HepG2 (cell line): ENCODE data around the gene C19orf85. TPM values are rescaled to one million over a fixed set of nuclear protein-coding genes. Genes with fewer than 3 reads are reported as not detected.
A peak's percentile ranks its signal among the peaks of the same experiment; 100 is the strongest.

Source experiments
- ARNTL ChIP-seq: sonication (generic); formaldehyde crosslinking; IDR thresholded peaks from 2 replicates; pipeline ENCODE4 v1.4.0; 2020; ENCODE audit warnings: mild to moderate bottlenecking, missing genetic modification reagents
- JUN ChIP-seq: sonication (generic); formaldehyde crosslinking; IDR thresholded peaks from 2 replicates; pipeline ENCODE4 v1.4.0; 2020; ENCODE audit warnings: mild to moderate bottlenecking, missing genetic modification reagents
- KAT7 ChIP-seq: IDR thresholded peaks from 2 replicates; pipeline ENCODE4 v1.6.1; 2018; ENCODE audit warnings: borderline replicate concordance, missing compliant biosample characterization
- NFKB2 ChIP-seq: sonication (generic); formaldehyde crosslinking; IDR thresholded peaks from 2 replicates; pipeline ENCODE4 v1.4.0; 2020; ENCODE audit warnings: missing genetic modification reagents, borderline replicate concordance
- NFYB ChIP-seq: sonication (generic); formaldehyde crosslinking; IDR thresholded peaks from 2 replicates; pipeline ENCODE4 v1.4.0; 2020; ENCODE audit warnings: missing genetic modification reagents
- NR2F6 ChIP-seq, 2 experiments: IDR thresholded peaks; 2 replicates each; pipeline ENCODE4 v1.6.1; 2016; ENCODE audit warnings: antibody characterized with exemption in 1 of 2, mild to moderate bottlenecking in 1 of 2
- POLR2A ChIP-seq, 2 experiments: IDR thresholded peaks; 2 replicates each; pipeline ENCODE4 v1.6.1; 2011; ENCODE audit warnings: low read depth in 2 of 2, low read length in 2 of 2, mild to moderate bottlenecking in 1 of 2, moderate library complexity in 1 of 2; ENCODE audit not compliant: insufficient read depth in 1 of 2
- REXO4 ChIP-seq: sonication (generic); formaldehyde crosslinking; IDR thresholded peaks from 2 replicates; pipeline ENCODE4 v1.8.0; 2022; ENCODE audit warnings: missing genetic modification reagents, mild to moderate bottlenecking, borderline replicate concordance
- SP5 ChIP-seq: IDR thresholded peaks from 2 replicates; pipeline ENCODE4 v1.6.1; 2016; ENCODE audit warnings: low read depth, borderline replicate concordance
- TOE1 ChIP-seq: sonication (generic); formaldehyde crosslinking; IDR thresholded peaks from 2 replicates; pipeline ENCODE4 v1.4.0; 2020; ENCODE audit warnings: mild to moderate bottlenecking, missing genetic modification reagents
- ZNF510 ChIP-seq: sonication (generic); formaldehyde crosslinking; IDR thresholded peaks from 2 replicates; pipeline ENCODE4 v1.4.0; 2020; ENCODE audit warnings: low read depth, mild to moderate bottlenecking, missing genetic modification reagents
- ZNF614 ChIP-seq: IDR thresholded peaks from 2 replicates; pipeline ENCODE4 v1.6.1; 2018; ENCODE audit warnings: missing biosample characterization, missing genetic modification reagents, inconsistent platforms, borderline replicate concordance
- polyA plus RNA-seq, 8 experiments: library from polyadenylated mRNA; depleted of rRNA in 3 of 8; stranded (reverse) in 7 of 8; unstranded in 1 of 8; fragments of >200 nt; fragmentation: Illumina TruSeq in 4 of 8; extraction: Trizol in 4 of 8; gene quantifications; 2 replicates each; pipeline versions ENCODE4 v1.2.1 to v1.2.3, GENCODE V29; 2011 to 2016; ENCODE audit warnings: low read depth in 4 of 8, missing spikeins in 1 of 8, mixed read lengths in 1 of 8; ENCODE audit not compliant: insufficient read depth in 1 of 8
- total RNA-seq, 5 experiments: library from RNA; depleted of rRNA; stranded (reverse); fragments of >200 nt; fragmentation: Illumina TruSeq; extraction: Trizol; gene quantifications; 2 replicates each; pipeline ENCODE4 v1.2.3, GENCODE V29; 2016; ENCODE audit warnings: low read depth in 1 of 5
- TF ChIP-seq, protein P1 (sequence below): IDR thresholded peaks from 2 replicates; pipeline ENCODE4 v1.6.1; 2016; ENCODE audit warnings: low read depth

C19orf85 gene
- total and polyA plus RNA-seq, 2 of the 13 experiments (the other 11 are each of a cell fraction or from before 2014, with no cell fraction given), result not detected

DNA sequence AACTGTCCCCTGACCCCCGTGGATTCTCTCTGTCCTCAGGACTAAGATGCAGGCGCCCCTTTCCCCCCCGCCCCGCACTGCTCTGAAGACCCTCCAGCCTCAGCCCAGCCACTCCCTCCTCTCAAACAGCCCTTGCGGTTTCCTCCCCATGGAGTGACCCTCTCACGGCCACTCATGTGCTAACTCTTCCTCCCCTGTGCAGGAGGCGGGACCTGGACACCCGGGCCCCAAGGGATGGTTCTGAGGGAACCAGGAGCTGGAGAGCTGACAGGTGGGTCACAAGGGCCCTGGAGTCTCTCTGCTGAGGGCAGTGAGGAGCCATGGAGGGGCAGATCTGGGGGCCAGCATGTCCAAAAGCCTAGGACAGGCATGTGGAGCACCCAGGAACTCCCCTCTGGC, 5.0 kb downstream of the C19orf85 start (continued):
- TF ChIP-seq, protein P1, sequence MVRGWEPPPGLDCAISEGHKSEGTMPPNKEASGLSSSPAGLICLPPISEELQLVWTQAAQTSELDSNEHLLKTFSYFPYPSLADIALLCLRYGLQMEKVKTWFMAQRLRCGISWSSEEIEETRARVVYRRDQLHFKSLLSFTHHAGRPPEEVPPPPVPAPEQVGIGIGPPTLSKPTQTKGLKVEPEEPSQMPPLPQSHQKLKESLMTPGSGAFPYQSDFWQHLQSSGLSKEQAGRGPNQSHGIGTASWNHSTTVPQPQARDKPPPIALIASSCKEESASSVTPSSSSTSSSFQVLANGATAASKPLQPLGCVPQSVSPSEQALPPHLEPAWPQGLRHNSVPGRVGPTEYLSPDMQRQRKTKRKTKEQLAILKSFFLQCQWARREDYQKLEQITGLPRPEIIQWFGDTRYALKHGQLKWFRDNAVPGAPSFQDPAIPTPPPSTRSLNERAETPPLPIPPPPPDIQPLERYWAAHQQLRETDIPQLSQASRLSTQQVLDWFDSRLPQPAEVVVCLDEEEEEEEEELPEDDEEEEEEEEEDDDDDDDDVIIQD (CRISPR knock-in tag), result no peak
- 0 out of 2 replicates have a peak, but pooled peaks have one; percentile 22 for TF ChIP-seq ARNTL (CRISPR knock-in tag)
- no peak for TF ChIP-seq TOE1 (CRISPR knock-in tag)
- no peak for TF ChIP-seq NFYB (CRISPR knock-in tag)
- peak in 1 of 2 experiments; percentile 21; a peak in 1 of 4 replicates for TF ChIP-seq POLR2A (IDR thresholded peaks at IDR 0.05; ENCODE audit: insufficient read depth in 1 of 2, low read depth in 2 of 2, low read length in 2 of 2)
- no peak for TF ChIP-seq KAT7 (CRISPR knock-in tag)
- no peak for TF ChIP-seq ZNF614 (CRISPR knock-in tag)
- no peak for TF ChIP-seq NFKB2 (CRISPR knock-in tag)
- TF ChIP-seq NR2F6 (IDR thresholded peaks at IDR 0.05), result 0 out of 2 replicates have a peak, but pooled peaks have one; percentile 17
- TF ChIP-seq NR2F6 (CRISPR knock-in tag; IDR thresholded peaks at IDR 0.05), result no peak
- TF ChIP-seq ZNF510 (CRISPR knock-in tag), result no peak
- no peak for TF ChIP-seq JUN (CRISPR knock-in tag)
- TF ChIP-seq SP5, result no peak
- TF ChIP-seq REXO4 (CRISPR knock-in tag), result no peak
- TF ChIP-seq, all 625 proteins: peak for 6
